ENCODE results near the gene NCKAP5.
A peak's percentile ranks its signal among the peaks of the same experiment; 100 is the strongest.

Gene NCKAP5

GRCh38 chr2:133502678-133503077 lies 65.6 kb downstream of the NCKAP5 start:
- DNase-seq (ENCODE audit: extremely low spot score, insufficient read length, low read depth) (no peak), FAIRE-seq (no peak)

- no peak for FAIRE-seq
- DNase-seq (ENCODE audit: extremely low spot score, insufficient read length, low read depth) = no peak
Observed at GRCh38 chr2:133500917-133501316, 67.3 kb downstream of the NCKAP5 start.

- DNase-seq (ENCODE audit: extremely low spot score, insufficient read length, low read depth) = peak; percentile 4
- FAIRE-seq = peak; percentile 95
Observed at GRCh38 chr2:133498662-133499585, 69.3 kb downstream of the NCKAP5 start.

- FAIRE-seq (no peak), DNase-seq (ENCODE audit: extremely low spot score, insufficient read length, low read depth) (no peak)
Observed at GRCh38 chr2:133497951-133498565, 70.2 kb downstream of the NCKAP5 start.

GRCh38 chr2:133497270-133497893 lies 70.9 kb downstream of the NCKAP5 start:
- DNase-seq (ENCODE audit: extremely low spot score, insufficient read length, low read depth) (no peak), FAIRE-seq (peak; percentile 51)

GRCh38 chr2:133496501-133497269 lies 71.6 kb downstream of the NCKAP5 start:
- no peak for DNase-seq (ENCODE audit: extremely low spot score, insufficient read length, low read depth)
- no peak for FAIRE-seq

- FAIRE-seq = no peak
- no peak for DNase-seq (ENCODE audit: extremely low spot score, insufficient read length, low read depth)
Observed at GRCh38 chr2:133495226-133495625, 73.0 kb downstream of the NCKAP5 start.

- FAIRE-seq = no peak
- DNase-seq (ENCODE audit: extremely low spot score, insufficient read length, low read depth) = no peak
Observed at GRCh38 chr2:133492719-133493380, 75.4 kb downstream of the NCKAP5 start.

- FAIRE-seq = no peak
- no peak for DNase-seq (ENCODE audit: extremely low spot score, insufficient read length, low read depth)
Observed at GRCh38 chr2:133490411-133490980, 77.8 kb downstream of the NCKAP5 start.

GRCh38 chr2:133489641-133490410 lies 78.4 kb downstream of the NCKAP5 start:
- FAIRE-seq (no peak), DNase-seq (ENCODE audit: extremely low spot score, insufficient read length, low read depth) (no peak)

- FAIRE-seq = no peak
- no peak for DNase-seq (ENCODE audit: extremely low spot score, insufficient read length, low read depth)
Observed at GRCh38 chr2:133489146-133489545, 79.1 kb downstream of the NCKAP5 start.

- DNase-seq (ENCODE audit: extremely low spot score, insufficient read length, low read depth) (no peak), FAIRE-seq (no peak)
Observed at GRCh38 chr2:133486771-133487191, 81.5 kb downstream of the NCKAP5 start.

- DNase-seq (ENCODE audit: extremely low spot score, insufficient read length, low read depth) = no peak
- no peak for FAIRE-seq
Observed at GRCh38 chr2:133485868-133486267, 82.4 kb downstream of the NCKAP5 start.

GRCh38 chr2:133484784-133485183 lies 83.5 kb downstream of the NCKAP5 start:
- no peak for DNase-seq (ENCODE audit: extremely low spot score, insufficient read length, low read depth)
- no peak for FAIRE-seq

GRCh38 chr2:133484106-133484505 lies 84.2 kb downstream of the NCKAP5 start:
- no peak for FAIRE-seq
- no peak for DNase-seq (ENCODE audit: extremely low spot score, insufficient read length, low read depth)

GRCh38 chr2:133483181-133483580 lies 85.1 kb downstream of the NCKAP5 start:
- DNase-seq (ENCODE audit: extremely low spot score, insufficient read length, low read depth) (no peak), FAIRE-seq (no peak)

GRCh38 chr2:133480707-133481429 lies 87.4 kb downstream of the NCKAP5 start:
- DNase-seq (ENCODE audit: extremely low spot score, insufficient read length, low read depth) (no peak), FAIRE-seq (no peak)

- DNase-seq (ENCODE audit: extremely low spot score, insufficient read length, low read depth) (no peak), FAIRE-seq (peak; percentile 5)
Observed at GRCh38 chr2:133477616-133477990, 90.7 kb downstream of the NCKAP5 start.
